Sigmoid colon (tissue), 4 donors: Measurements from ENCODE around the gene KRTAP6-1.

Experiments
- CTCF ChIP-seq, 4 experiments: fragments of 450-650 bp in 3 of 4; fragments of 200-600 bp in 1 of 4; IDR thresholded peaks; one replicate each; pipeline ENCODE4 v1.5.1; 2016 to 2019; ENCODE audit warnings: antibody characterized with exemption in 4 of 4, mild to moderate bottlenecking in 3 of 4, moderate library complexity in 2 of 4
- EP300 ChIP-seq, 4 donors: sonication (generic); formaldehyde crosslinking; IDR thresholded peaks; one replicate each; pipeline ENCODE4 v1.6.1; 2017; ENCODE audit warnings: antibody characterized with exemption in 4 of 4
- POLR2A ChIP-seq, 2 donors: fragments of 450-650 bp; IDR thresholded peaks; one replicate each; pipeline ENCODE4 v1.6.1; 2016; ENCODE audit warnings: antibody characterized with exemption in 2 of 2, mild to moderate bottlenecking in 2 of 2, moderate library complexity in 2 of 2
- POLR2AphosphoS5 ChIP-seq, 4 donors: sonication (generic); formaldehyde crosslinking; IDR thresholded peaks; one replicate each; pipeline ENCODE4 v1.6.1; 2017; ENCODE audit warnings: antibody characterized with exemption in 4 of 4

GRCh38 chr21:30625449-30626165, 11.9 kb upstream of the KRTAP6-1 start:
- TF ChIP-seq CTCF (IDR thresholded peaks at IDR 0.05) (no peak), POLR2A (IDR thresholded peaks at IDR 0.05) (no peak), EP300 (IDR thresholded peaks at IDR 0.05) (no peak), POLR2AphosphoS5 (IDR thresholded peaks at IDR 0.05) (no peak)
